Natural killer cell (primary cell): ENCODE data around the gene KRTAP13-3. TPM values are rescaled to one million over a fixed set of nuclear protein-coding genes. Genes with fewer than 3 reads are reported as not detected.

ENCODE experiments used
- ATAC-seq, 3 donors: fragments of 150-1000 bp in 2 of 3; fragments of 200-7000 bp in 1 of 3; cut with Tn5 transposase; 1 replicate in 1 of 3; 2 replicates in 2 of 3; pipeline ENCODE4 v1.10.0; 2021; ENCODE audit warnings: mild to moderate bottlenecking in 2 of 3, moderate library complexity in 2 of 3
- DNase-seq, 2 donors: peaks; one replicate each; pipeline versions ENCODE4 v3.0.0 to v3.0.0-alpha.2; 2013 to 2021; ENCODE audit warnings: mixed read lengths in 1 of 2
- H3K27ac ChIP-seq: one replicate; pipeline ENCODE4 v1.5.1; 2013; ENCODE audit warnings: mild to moderate bottlenecking, low read length
- H3K27me3 ChIP-seq: one replicate; pipeline ENCODE4 v1.6.1; 2013; ENCODE audit warnings: low read length; ENCODE audit not compliant: control insufficient read depth, insufficient read depth
- H3K36me3 ChIP-seq: one replicate; pipeline ENCODE4 v1.6.1; 2013; ENCODE audit warnings: low read length; ENCODE audit not compliant: control insufficient read depth, insufficient read depth
- H3K4me1 ChIP-seq: one replicate; pipeline ENCODE4 v1.6.1; 2013; ENCODE audit warnings: low read length; ENCODE audit not compliant: control insufficient read depth, insufficient read depth
- H3K4me3 ChIP-seq: one replicate; pipeline ENCODE4 v1.5.1; 2013; ENCODE audit warnings: low read length
- H3K9me3 ChIP-seq: one replicate; pipeline ENCODE4 v1.6.1; 2013; ENCODE audit warnings: low read length; ENCODE audit not compliant: control insufficient read depth, insufficient read depth
- H3K27ac Mint-ChIP-seq, 2 donors: one replicate each; pipeline ENCODE4 v1.8.0; 2022; ENCODE audit warnings: mild to moderate bottlenecking in 2 of 2, mixed read lengths in 2 of 2, moderate library complexity in 1 of 2
- H3K27me3 Mint-ChIP-seq, 2 donors: one replicate each; pipeline ENCODE4 v1.8.0; 2022; ENCODE audit warnings: low read depth in 2 of 2, mixed read lengths in 2 of 2
- H3K36me3 Mint-ChIP-seq: one replicate; pipeline ENCODE4 v1.8.0; 2022; ENCODE audit warnings: mixed read lengths
- H3K4me1 Mint-ChIP-seq, 2 donors: one replicate each; pipeline ENCODE4 v1.8.0; 2022; ENCODE audit warnings: mixed read lengths in 2 of 2
- H3K4me3 Mint-ChIP-seq: one replicate; pipeline ENCODE4 v1.8.0; 2022; ENCODE audit warnings: mild to moderate bottlenecking, moderate library complexity, mixed read lengths
- H3K9me3 Mint-ChIP-seq, 2 donors: one replicate each; pipeline ENCODE4 v1.8.0; 2022; ENCODE audit warnings: mixed read lengths in 2 of 2
- CTCF ChIP-seq: fragments of 200-600 bp; IDR thresholded peaks from one replicate; pipeline ENCODE4 v1.8.0; 2022; ENCODE audit warnings: antibody characterized with exemption
- WGBS: methylation state at CpG from one replicate; pipeline ENCODE4 v1.1.7; 2013; ENCODE audit warnings: missing lambda C conversion rate; ENCODE audit not compliant: insufficient coverage; 5-methylcytosine and 5-hydroxymethylcytosine counted together
- intact Hi-C: fragments of 100-400 bp; cut with micrococcal nuclease; formaldehyde crosslinking; loops from one replicate; pipeline ENCODE4 v1.14.2; 2022
- total RNA-seq, 4 donors: library from RNA; stranded (reverse); fragments of 120-200 nt in 1 of 4; gene quantifications; one replicate each; pipeline versions ENCODE4 v1.2.3 to v1.2.4, GENCODE V29; 2013 to 2022

KRTAP13-3 gene
- total RNA-seq, 3 donors from 2014 or later (not counting 1 experiment from before 2014, with no cell fraction given): not detected

- ATAC-seq: no peak
- Histone ChIP-seq H3K4me1 (no peaks in the 10 kb centered on the region), H3K27me3 (no peaks in the 10 kb centered on the region), H3K9me3 (no peaks in the 10 kb centered on the region), H3K36me3 (no peaks in the 10 kb centered on the region), H3K27ac (no peak overlapping the region), H3K4me3 (no peak overlapping the region)
- peaks cover 0 to 2% of the 10 kb centered on the region in 2 donors for H3K9me3 Mint-ChIP-seq
- H3K36me3 Mint-ChIP-seq: no peaks in the 10 kb centered on the region
- intact Hi-C loops: no loop called here
- no peaks in the 10 kb centered on the region for H3K27me3 Mint-ChIP-seq
- no peaks in the 10 kb centered on the region for H3K4me1 Mint-ChIP-seq
- no CpG with 5 or more reads among the region's 3 CpGs for WGBS
- TF ChIP-seq CTCF: no peak
- H3K4me3 Mint-ChIP-seq: no peak overlapping the region
- H3K27ac Mint-ChIP-seq: no peak overlapping the region
- no peak for DNase-seq
These were observed 22.8 kb upstream of the KRTAP13-3 start for GRCh38 chr21:30448514-30448913.

GRCh38 chr21:30447056-30447455 lies 21.3 kb upstream of the KRTAP13-3 start:
- ATAC-seq: no peak
- no peaks in the 10 kb centered on the region for H3K4me1 ChIP-seq
- H3K36me3 ChIP-seq: no peaks in the 10 kb centered on the region
- no peaks in the 10 kb centered on the region for H3K27me3 ChIP-seq
- Mint-ChIP-seq H3K9me3 (peaks cover 0 to 4% of the 10 kb centered on the region in 2 donors), H3K27me3 (no peaks in the 10 kb centered on the region), H3K4me1 (no peaks in the 10 kb centered on the region), H3K36me3 (no peaks in the 10 kb centered on the region), H3K27ac (no peak overlapping the region), H3K4me3 (no peak overlapping the region)
- intact Hi-C loops: no loop called here
- H3K9me3 ChIP-seq: no peaks in the 10 kb centered on the region
- no peak for TF ChIP-seq CTCF
- 5% methylated on average over 4 of the region's 4 CpGs for WGBS
- DNase-seq: no peak
- H3K4me3 ChIP-seq: no peak overlapping the region
- H3K27ac ChIP-seq: no peak overlapping the region

- H3K9me3 Mint-ChIP-seq: peaks cover 5% of the 10 kb centered on the region in 2 donors
- Histone ChIP-seq H3K36me3 (no peaks in the 10 kb centered on the region), H3K4me1 (no peaks in the 10 kb centered on the region), H3K9me3 (no peaks in the 10 kb centered on the region), H3K27ac (no peak overlapping the region), H3K4me3 (no peak overlapping the region), H3K27me3 (no peaks in the 10 kb centered on the region)
- WGBS: 73% methylated on average over 1 of the region's 1 CpG
- no peak overlapping the region for H3K4me3 Mint-ChIP-seq
- no peak for ATAC-seq
- DNase-seq: no peak
- H3K4me1 Mint-ChIP-seq: no peaks in the 10 kb centered on the region
- intact Hi-C loops: no loop called here
- no peak overlapping the region for H3K27ac Mint-ChIP-seq
- H3K36me3 Mint-ChIP-seq: no peaks in the 10 kb centered on the region
- no peaks in the 10 kb centered on the region for H3K27me3 Mint-ChIP-seq
- TF ChIP-seq CTCF: no peak
These were observed 18.5 kb upstream of the KRTAP13-3 start for GRCh38 chr21:30444204-30444603.

- no peak for TF ChIP-seq CTCF
- Histone ChIP-seq H3K4me1 (no peaks in the 10 kb centered on the region), H3K9me3 (no peaks in the 10 kb centered on the region), H3K27ac (no peak overlapping the region), H3K4me3 (no peak overlapping the region), H3K36me3 (no peaks in the 10 kb centered on the region), H3K27me3 (no peaks in the 10 kb centered on the region)
- DNase-seq (no peak), ATAC-seq (no peak)
- H3K36me3 Mint-ChIP-seq: no peaks in the 10 kb centered on the region
- H3K9me3 Mint-ChIP-seq: peaks cover 5% of the 10 kb centered on the region in 2 donors
- no peaks in the 10 kb centered on the region for H3K4me1 Mint-ChIP-seq
- intact Hi-C loops: no loop called here
- H3K4me3 Mint-ChIP-seq: no peak overlapping the region
- H3K27me3 Mint-ChIP-seq: no peaks in the 10 kb centered on the region
- no peak overlapping the region for H3K27ac Mint-ChIP-seq
These were observed 17.5 kb upstream of the KRTAP13-3 start for GRCh38 chr21:30443226-30443625.
